ENCODE measurements around the gene RNF14.

Gene RNF14

GRCh38 chr5:141948812-141949211, 20.1 kb upstream of the RNF14 start:
- no peak for DNase-seq (ENCODE audit: low read depth)

GRCh38 chr5:141949511-141949910, 19.4 kb upstream of the RNF14 start:
- no peak for DNase-seq (ENCODE audit: low read depth)

GRCh38 chr5:141950207-141951005, 18.5 kb upstream of the RNF14 start:
- DNase-seq (ENCODE audit: low read depth): no peak

- DNase-seq (ENCODE audit: low read depth): peak; percentile 30
Measured at GRCh38 chr5:141951332-141951781, 17.5 kb upstream of the RNF14 start.

DNA sequence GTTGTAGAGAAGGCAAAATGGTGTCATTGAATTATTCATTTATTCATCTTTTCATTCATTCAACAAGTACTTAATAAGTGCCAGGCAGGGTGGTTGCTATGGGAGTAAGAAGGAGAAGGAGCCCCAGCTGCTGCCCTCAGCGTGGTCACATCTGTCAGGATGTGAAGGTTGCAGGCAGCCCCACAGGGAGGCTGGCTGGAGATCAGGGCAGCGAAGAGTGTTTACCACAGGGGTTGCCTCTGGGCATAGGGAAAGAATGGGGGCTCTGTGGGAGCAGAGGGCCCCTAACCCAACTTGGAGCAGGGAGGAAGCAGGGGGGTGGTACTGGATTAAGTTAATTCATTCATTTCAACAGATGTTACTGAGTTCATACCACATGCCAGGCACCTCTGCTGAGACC, 16.9 kb upstream of the RNF14 start:
- no peak for DNase-seq (ENCODE audit: low read depth)

GRCh38 chr5:141954194-141954593, 14.7 kb upstream of the RNF14 start:
- no peak for DNase-seq (ENCODE audit: low read depth)

- DNase-seq (ENCODE audit: low read depth): no peak
Measured at GRCh38 chr5:141957367-141957996, 11.4 kb upstream of the RNF14 start.

GRCh38 chr5:141958113-141958512, 10.8 kb upstream of the RNF14 start, which contains the start of gene PCDH12:
Gene PCDH12, minus strand, starts transcription at chr5:141958202. Its CDS starts 351 bp downstream, at chr5:141957851.
- no peak for DNase-seq (ENCODE audit: low read depth)

DNA sequence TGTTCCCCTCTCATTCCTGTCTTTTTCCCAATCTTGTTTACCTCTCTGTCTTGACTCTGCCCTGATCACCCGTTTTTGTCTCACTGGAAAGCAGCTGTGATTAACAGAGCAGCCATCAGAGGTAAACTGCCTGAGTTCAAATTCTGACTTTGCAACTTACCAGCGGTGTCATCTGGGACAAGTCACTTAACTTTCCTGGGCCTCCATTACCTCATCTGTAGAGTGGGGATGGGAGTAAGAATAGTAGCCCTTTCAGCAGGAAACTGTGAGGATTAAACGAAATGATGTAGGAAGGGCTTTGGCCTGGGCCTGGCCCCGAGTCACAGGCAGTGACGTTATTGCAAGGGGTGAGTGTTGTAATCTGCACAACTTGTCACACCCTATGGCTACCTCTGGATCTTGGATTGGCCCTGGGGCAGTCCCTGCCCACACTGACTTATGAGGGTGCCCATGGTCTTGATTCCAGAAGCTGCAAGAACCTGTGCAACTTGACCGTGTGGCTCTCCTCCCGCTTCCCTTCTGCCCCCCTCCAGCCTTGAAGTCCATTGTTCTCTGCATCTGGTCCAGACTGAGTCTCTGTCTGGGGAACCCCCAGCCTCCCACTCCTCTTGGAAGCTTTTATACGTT, 10.2 kb upstream of the RNF14 start:
- DNase-seq (ENCODE audit: low read depth): no peak

DNA sequence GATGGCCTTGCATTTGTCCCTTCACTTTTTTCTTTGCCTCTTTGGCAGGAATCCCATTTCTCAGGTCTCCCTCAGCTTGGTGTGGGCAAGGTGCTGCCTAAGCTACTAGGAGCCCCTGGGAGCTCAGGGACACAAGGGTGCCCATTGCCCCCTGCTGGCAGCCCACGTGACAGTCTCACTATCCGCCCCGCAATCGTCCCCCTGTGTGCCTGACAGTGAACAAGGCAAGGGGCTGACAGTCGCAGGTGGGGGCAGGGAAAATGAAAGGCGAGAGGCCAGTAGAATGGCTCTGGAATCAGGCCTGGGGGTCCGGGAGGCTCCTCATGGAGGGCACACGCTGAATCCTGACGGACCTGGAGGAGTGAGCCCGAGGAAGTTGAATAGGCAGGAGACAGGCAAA, 8.9 kb upstream of the RNF14 start:
- no peak for DNase-seq (ENCODE audit: low read depth)

GRCh38 chr5:141960449-141961323, 8.2 kb upstream of the RNF14 start:
- DNase-seq (ENCODE audit: low read depth): peak; percentile 82

DNA sequence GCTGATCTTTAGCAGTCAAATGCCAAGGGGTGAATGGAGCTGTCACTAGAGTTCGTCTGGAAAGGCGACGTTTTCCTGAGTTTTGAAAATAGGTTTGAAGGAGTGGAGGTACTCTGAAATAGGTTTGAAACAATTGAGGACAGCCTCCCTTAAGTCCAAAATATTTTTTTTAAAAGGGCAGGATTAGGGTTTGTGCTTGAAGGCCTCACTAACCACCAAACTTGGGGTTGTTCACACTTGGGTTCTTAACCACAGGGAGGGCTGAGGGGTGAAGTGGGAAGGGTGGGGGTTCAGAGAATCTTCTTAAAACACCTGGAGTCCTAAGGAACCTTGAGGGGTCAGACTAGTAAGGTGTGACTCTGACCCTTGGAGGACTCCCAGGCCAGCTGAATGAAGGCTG, 7.4 kb upstream of the RNF14 start:
- DNase-seq (ENCODE audit: low read depth): no peak

- no peak for DNase-seq (ENCODE audit: low read depth)
Measured at GRCh38 chr5:141963701-141964100, 5.2 kb upstream of the RNF14 start.

DNA sequence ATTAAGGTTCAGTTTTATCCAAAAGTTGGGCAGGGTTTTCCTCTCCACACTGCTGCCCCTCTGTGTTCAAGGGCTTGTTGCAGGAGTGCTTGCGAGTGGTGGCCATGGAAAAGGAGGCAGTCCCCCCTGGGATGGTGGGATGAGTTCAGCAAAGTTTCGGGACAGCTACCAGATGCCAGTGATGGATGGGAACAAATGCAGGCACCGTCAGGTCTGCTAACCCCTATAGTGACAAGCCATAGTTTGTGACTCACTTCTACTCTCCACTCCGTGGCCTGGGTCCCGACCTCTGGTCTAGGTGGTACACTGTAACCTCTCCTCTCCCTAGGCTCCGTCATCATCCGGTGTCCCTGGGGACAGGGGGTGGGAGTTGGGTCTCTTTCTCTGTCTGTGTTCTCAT, 3.8 kb upstream of the RNF14 start:
- no peak for DNase-seq (ENCODE audit: low read depth)

GRCh38 chr5:141966275-141966962, 2.5 kb upstream of the RNF14 start:
- no peak for DNase-seq (ENCODE audit: low read depth)

GRCh38 chr5:141966963-141967333, 2.0 kb upstream of the RNF14 start:
- DNase-seq (ENCODE audit: low read depth): no peak

- no peak for DNase-seq (ENCODE audit: low read depth)
Measured at GRCh38 chr5:141969783-141970771, 1.2 kb downstream of the RNF14 start.

DNA sequence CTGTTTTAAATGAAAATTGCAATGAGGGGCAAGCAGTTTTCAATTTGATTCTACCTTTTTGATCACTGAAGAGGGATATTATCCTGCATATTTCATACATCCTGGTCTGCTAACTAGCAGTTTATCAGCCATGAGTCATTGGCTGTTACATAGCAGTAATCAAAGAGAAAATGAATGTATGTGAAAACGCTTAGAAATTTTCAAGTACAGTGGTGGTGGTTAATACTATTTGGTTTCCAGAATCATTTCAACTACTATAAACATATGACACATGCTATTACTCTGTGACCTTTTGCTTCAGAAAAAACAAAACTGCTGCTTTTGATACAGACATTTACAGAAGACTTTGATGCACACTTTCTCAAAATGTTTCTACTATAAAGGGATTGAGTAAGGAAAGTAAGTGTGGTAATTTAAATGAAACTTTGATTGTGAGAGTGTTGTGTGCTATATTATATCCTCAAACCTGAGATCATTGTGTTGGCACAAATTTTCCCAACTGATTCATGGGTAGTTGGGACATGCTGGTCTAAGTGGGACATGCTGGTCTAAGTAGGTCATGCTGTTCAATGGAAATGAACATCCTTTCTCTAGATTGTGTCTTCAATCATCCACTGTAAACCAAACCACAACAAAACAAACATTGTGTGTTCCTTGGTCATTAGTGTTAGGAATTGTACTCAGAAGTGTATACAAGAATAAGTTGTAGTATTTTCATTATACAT, 5.1 kb downstream of the RNF14 start:
- no peak for DNase-seq (ENCODE audit: low read depth)

- DNase-seq (ENCODE audit: low read depth): no peak
Measured at GRCh38 chr5:141976176-141976575, 7.3 kb downstream of the RNF14 start.

DNA sequence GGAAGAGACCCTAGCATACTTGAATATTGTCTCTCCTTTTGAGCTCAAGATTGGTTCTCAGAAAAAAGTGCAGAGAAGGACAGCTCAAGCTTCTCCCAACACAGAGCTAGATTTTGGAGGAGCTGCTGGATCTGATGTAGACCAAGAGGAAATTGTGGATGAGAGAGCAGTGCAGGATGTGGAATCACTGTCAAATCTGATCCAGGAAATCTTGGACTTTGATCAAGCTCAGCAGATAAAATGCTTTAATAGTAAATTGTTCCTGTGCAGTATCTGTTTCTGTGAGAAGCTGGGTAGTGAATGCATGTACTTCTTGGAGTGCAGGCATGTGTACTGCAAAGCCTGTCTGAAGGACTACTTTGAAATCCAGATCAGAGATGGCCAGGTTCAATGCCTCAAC, 9.5 kb downstream of the RNF14 start:
- DNase-seq (ENCODE audit: low read depth): no peak

Data from activated T-cell treated with anti-CD3 and anti-CD28 coated beads for 48 hours (primary cell).